ENCODE results near the gene SEPSECS. TPM values are rescaled to one million over a fixed set of nuclear protein-coding genes. Genes with fewer than 3 reads are reported as not detected.

The SEPSECS gene
- total RNA-seq, 1 experiment from 2014 or later = 4.2 TPM

- H3K79me2 ChIP-seq (ENCODE audit: insufficient read depth, low read length) = no peaks in the 10 kb centered on the region
- Mint-ChIP-seq H3K36me3 (ENCODE audit: insufficient read depth in 1 of 3, low read depth in 3 of 3) (no peaks in the 10 kb centered on the region), H3K27ac (no peak overlapping the region), H3K4me3 (no peak overlapping the region), H3K27me3 (ENCODE audit: low read depth) (no peaks in the 10 kb centered on the region), H3K9me3 (no peaks in the 10 kb centered on the region), H3K4me1 (peaks cover 0 to 7% of the 10 kb centered on the region in 2 experiments; a peak in 1 of 4 replicates)
- H3K4me2 ChIP-seq (ENCODE audit: insufficient read depth, insufficient read length, low read length) = no peak overlapping the region
- no peak overlapping the region for H2BK120ac ChIP-seq (ENCODE audit: low read depth, low read length, poor library complexity, severe bottlenecking)
- WGBS (ENCODE audit: extremely low coverage, insufficient read length, low lambda C conversion rate) = no CpG with 5 or more reads among the region's 2 CpGs
- H4K91ac ChIP-seq (ENCODE audit: insufficient read length, low read depth, low read length) = no peak overlapping the region
- no peaks in the 10 kb centered on the region for H3K23me2 ChIP-seq (ENCODE audit: insufficient read length, low read depth, low read length, poor library complexity, severe bottlenecking)
- H3K18ac ChIP-seq (ENCODE audit: insufficient read length, low read depth, low read length) = no peak overlapping the region
- no peak for DNase-seq
- no peaks in the 10 kb centered on the region for H3K27me3 ChIP-seq (ENCODE audit: insufficient read depth, low read length)
- no peak overlapping the region for H2BK12ac ChIP-seq (ENCODE audit: insufficient read length, low read depth, low read length)
- H3K79me1 ChIP-seq (ENCODE audit: insufficient read depth, low read depth, low read length, poor library complexity, severe bottlenecking) = no peaks in the 10 kb centered on the region
- H3K23ac ChIP-seq (ENCODE audit: insufficient read length, low read depth, low read length) = no peak overlapping the region
- no peak overlapping the region for H3K9ac ChIP-seq (ENCODE audit: extremely low read depth, insufficient read length, low read length)
- no peak overlapping the region for H2BK15ac ChIP-seq (ENCODE audit: low read depth, low read length)
- no peak overlapping the region for H2AFZ ChIP-seq (ENCODE audit: low read length)
- no peaks in the 10 kb centered on the region for H3K9me3 ChIP-seq (ENCODE audit: control insufficient read depth, low read depth, low read length)
- no peak overlapping the region for H2AK5ac ChIP-seq (ENCODE audit: insufficient read length, low read length)
- H4K5ac ChIP-seq (ENCODE audit: insufficient read length, low read depth, low read length) = no peak overlapping the region
- no peak overlapping the region for H4K8ac ChIP-seq (replicated peaks; ENCODE audit: insufficient read length, low read depth, low read length)
- no peaks in the 10 kb centered on the region for H4K20me1 ChIP-seq (ENCODE audit: control insufficient read depth, insufficient read depth, insufficient read length)
- no peak overlapping the region for H2BK5ac ChIP-seq (ENCODE audit: insufficient read length, low read length)
- H3K27ac ChIP-seq (ENCODE audit: insufficient read length, low read depth, low read length) = no peak overlapping the region
- no peak overlapping the region for H3K56ac ChIP-seq (ENCODE audit: insufficient read length, low read depth, low read length)
- H3K4me1 ChIP-seq (ENCODE audit: insufficient read depth, low read length) = no peaks in the 10 kb centered on the region
- TF ChIP-seq CTCF (conservative IDR thresholded peaks at IDR 0.05) = no peak
- no peak overlapping the region for H3K14ac ChIP-seq (ENCODE audit: insufficient read depth, low read length)
- no peak overlapping the region for H3T11ph ChIP-seq (ENCODE audit: low read length)
- H3K4ac ChIP-seq (ENCODE audit: low read depth, low read length) = no peak overlapping the region
- no peak overlapping the region for H2BK20ac ChIP-seq (ENCODE audit: low read depth, low read length, poor library complexity, severe bottlenecking)
These were observed 16.9 kb upstream of the SEPSECS start for GRCh38 chr4:25177147-25177546.
